Activated naive CD8-positive, alpha-beta T cell treated with anti-CD3 and anti-CD28 coated beads, Interleukin-2, amount 50 U/mL, for 24 hours (primary cell): Measurements from ENCODE around the gene SIRT2.

ENCODE experiments used
- ATAC-seq: fragments of 150-1000 bp; cut with Tn5 transposase; one replicate; pipeline ENCODE4 v1.10.0; 2021
- DNase-seq: peaks from one replicate; pipeline ENCODE4 v3.0.0; 2021
- H3K27ac Mint-ChIP-seq: one replicate; pipeline ENCODE4 v1.8.0; 2021; ENCODE audit warnings: mild to moderate bottlenecking, mixed read lengths
- H3K27me3 Mint-ChIP-seq: one replicate; pipeline ENCODE4 v1.8.0; 2021; ENCODE audit warnings: mixed read lengths
- H3K36me3 Mint-ChIP-seq: one replicate; pipeline ENCODE4 v1.8.0; 2021; ENCODE audit warnings: low read depth, mixed read lengths
- H3K4me1 Mint-ChIP-seq: one replicate; pipeline ENCODE4 v1.8.0; 2021; ENCODE audit warnings: mixed read lengths
- H3K4me3 Mint-ChIP-seq: one replicate; pipeline ENCODE4 v1.8.0; 2021; ENCODE audit warnings: mild to moderate bottlenecking, moderate library complexity, mixed read lengths
- H3K9me3 Mint-ChIP-seq: one replicate; pipeline ENCODE4 v1.8.0; 2021; ENCODE audit warnings: mixed read lengths

Gene SIRT2

DNA sequence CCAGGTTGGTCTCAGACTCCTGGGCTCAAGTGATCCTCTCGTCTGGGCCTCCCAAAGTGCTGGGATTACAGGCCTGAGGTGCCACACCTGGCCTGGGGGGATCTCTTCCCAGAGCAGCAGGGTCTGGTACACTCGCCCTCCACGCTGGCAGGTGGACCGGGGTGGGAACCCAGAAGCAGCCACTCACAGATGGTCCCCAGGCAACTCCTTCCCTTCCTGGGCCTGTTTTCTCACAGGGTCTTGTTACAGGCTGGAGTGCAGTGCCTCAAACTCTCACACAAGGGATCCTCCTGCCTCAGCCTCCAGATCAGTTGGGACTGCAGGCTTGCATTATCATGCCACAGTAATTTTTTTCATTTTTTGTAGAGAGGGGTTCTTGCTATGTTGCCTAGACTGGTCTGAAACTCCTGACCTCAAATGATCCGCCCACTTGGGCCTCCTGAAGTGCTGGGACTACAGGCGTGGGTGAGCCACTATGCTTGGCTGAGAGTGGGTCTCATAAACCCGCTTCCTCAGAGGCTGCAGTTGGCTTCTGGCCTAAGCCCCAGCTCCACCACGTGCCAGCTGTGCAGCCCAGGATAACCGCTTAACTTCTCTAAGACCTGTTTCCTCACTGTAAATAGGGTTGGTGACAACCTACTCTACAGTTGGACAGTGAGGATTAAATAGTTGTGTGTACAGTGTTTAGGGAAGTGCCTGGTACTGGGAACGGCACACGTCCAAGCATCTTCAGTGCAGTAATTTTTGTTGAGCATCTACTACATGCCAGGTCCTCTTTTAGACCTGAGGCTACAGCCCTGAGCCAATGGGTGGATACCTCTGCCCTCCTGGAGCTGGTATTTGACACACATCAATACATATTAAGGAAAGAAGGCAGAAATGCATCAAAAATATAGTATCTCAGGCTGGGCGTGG is 13.4 kb upstream of the SIRT2 start:
- H3K9me3 Mint-ChIP-seq = no peaks in the 10 kb centered on the region
- ATAC-seq = peak; percentile 47
- H3K27me3 Mint-ChIP-seq = no peaks in the 10 kb centered on the region
- peaks cover 12% of the 10 kb centered on the region for H3K4me1 Mint-ChIP-seq
- H3K27ac Mint-ChIP-seq = peak overlapping the region; percentile 33
- H3K36me3 Mint-ChIP-seq = peaks cover 2% of the 10 kb centered on the region
- no peak for DNase-seq
- H3K4me3 Mint-ChIP-seq = no peak overlapping the region

DNA sequence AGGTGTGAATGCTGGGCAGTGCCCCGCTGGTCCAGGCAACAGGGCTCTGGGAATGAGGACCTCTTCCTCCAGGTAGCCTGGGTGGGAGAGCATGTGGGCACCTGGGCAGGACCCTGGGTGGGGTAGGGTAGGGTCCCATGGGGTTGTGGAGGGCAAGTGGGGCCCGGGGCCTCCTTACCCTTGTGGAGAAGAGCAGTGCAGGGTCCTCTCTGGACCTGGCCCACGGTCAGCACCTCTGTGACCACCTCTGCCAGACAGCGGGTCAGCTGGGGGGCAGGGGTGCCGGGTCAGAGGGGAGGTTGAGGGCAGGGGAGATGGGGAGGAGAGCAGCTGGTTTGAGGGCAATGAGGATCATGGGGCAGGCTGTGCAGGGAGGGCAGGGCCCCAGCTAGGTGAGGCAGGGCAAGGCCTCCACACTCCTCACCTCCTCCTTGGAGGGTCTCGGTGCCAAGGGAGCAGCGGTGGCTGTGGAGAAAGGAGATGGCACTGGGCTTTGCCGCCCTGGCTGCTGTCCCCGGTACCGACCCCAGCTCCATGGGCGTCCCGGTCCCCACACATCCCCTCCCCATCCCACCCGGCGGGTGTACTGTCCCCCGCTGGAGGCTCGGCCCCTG is 12.1 kb upstream of the SIRT2 start:
- Mint-ChIP-seq H3K9me3 (no peaks in the 10 kb centered on the region), H3K27me3 (no peaks in the 10 kb centered on the region), H3K4me3 (no peak overlapping the region), H3K36me3 (peaks cover 9% of the 10 kb centered on the region), H3K27ac (no peak overlapping the region), H3K4me1 (peaks cover 14% of the 10 kb centered on the region)
- DNase-seq (no peak), ATAC-seq (no peak)

DNA sequence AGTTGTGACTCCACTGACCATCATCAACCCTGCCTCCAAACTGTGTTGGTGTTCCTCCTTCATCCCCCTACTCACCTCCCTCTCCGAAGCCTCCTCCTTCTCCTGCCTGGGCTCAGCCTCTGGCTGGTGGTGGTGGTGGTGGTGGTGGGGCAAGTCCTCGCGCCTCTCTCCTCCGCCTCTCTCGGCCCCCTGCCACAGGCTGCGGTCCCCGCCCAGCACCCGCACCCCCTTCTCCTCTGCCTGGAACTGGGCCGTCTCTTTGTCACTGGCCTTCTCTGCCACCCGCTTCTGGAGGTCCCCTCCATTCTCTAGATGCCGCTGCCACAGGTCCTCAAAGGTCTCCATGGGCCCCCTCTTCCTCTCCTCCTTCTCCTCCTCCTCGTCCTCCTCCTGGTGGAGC is 11.1 kb upstream of the SIRT2 start:
- no peak overlapping the region for H3K27ac Mint-ChIP-seq
- DNase-seq = no peak
- H3K27me3 Mint-ChIP-seq = no peaks in the 10 kb centered on the region
- H3K36me3 Mint-ChIP-seq = peaks cover 12% of the 10 kb centered on the region
- no peak overlapping the region for H3K4me3 Mint-ChIP-seq
- no peak for ATAC-seq
- H3K4me1 Mint-ChIP-seq = peaks cover 14% of the 10 kb centered on the region
- H3K9me3 Mint-ChIP-seq = no peaks in the 10 kb centered on the region

GRCh38 chr19:38908911-38909310 is 9.5 kb upstream of the SIRT2 start:
- Mint-ChIP-seq H3K9me3 (no peaks in the 10 kb centered on the region), H3K36me3 (peaks cover 23% of the 10 kb centered on the region), H3K4me1 (peaks cover 21% of the 10 kb centered on the region), H3K4me3 (no peak overlapping the region), H3K27me3 (no peaks in the 10 kb centered on the region), H3K27ac (no peak overlapping the region)
- DNase-seq = no peak
- ATAC-seq = no peak

DNA sequence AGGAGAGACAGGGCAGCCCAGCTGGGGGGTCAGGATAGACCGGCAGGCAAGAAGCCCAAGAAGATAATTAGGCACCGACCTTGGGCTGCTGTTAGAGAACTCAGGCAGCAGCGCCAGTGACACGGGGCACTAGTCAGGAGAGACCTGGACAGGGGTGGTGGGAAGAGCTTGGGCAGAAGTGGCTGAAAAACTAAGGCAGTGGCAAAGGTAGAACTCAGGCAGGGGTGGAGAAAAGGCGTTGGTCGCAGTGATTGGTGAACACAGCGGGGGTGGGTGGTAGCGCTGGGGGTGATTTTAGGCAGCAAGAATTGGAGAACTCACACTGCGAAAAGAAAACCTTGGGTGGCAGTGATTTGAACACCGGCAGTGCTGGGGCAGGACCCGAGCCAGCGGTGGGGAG is 8.3 kb upstream of the SIRT2 start:
- Mint-ChIP-seq H3K36me3 (peaks cover 26% of the 10 kb centered on the region), H3K9me3 (no peaks in the 10 kb centered on the region), H3K27ac (no peak overlapping the region), H3K4me3 (no peak overlapping the region), H3K27me3 (no peaks in the 10 kb centered on the region), H3K4me1 (peaks cover 17% of the 10 kb centered on the region)
- ATAC-seq (no peak), DNase-seq (no peak)

DNA sequence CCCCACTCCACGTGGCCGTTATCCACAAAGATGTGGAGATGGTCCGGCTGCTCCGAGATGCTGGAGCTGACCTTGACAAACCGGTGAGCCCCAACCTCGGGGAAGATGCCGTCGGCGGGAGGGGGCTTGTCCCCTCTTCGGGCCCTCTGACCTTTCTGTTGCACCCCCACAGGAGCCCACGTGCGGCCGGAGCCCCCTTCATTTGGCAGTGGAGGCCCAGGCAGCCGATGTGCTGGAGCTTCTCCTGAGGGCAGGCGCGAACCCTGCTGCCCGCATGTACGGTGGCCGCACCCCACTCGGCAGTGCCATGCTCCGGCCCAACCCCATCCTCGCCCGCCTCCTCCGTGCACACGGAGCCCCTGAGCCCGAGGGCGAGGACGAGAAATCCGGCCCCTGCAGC is 7.8 kb upstream of the SIRT2 start:
- Mint-ChIP-seq H3K4me1 (peaks cover 15% of the 10 kb centered on the region), H3K27ac (no peak overlapping the region), H3K9me3 (no peaks in the 10 kb centered on the region), H3K36me3 (peaks cover 27% of the 10 kb centered on the region), H3K4me3 (no peak overlapping the region), H3K27me3 (no peaks in the 10 kb centered on the region)
- DNase-seq (no peak), ATAC-seq (no peak)

DNA sequence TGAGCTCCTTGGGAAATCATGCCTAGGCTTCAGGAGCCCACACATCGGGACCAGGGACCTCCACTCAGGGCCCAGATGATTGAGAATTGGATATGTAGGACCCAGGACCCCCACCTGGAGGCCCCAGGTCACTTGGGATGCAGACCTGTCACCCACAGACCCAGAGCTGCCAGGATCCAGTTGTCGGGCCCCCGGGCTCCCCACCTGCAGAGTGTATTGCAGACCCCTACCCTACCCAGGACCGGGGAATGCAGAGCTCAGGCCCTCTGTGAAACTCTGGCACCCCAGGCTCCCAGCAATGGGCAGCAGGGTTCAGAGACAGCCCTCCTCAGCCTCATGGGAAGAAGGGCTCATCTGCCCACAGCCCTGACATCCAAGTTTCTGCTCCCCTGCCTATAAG is 6.2 kb upstream of the SIRT2 start:
- Mint-ChIP-seq H3K4me3 (no peak overlapping the region), H3K36me3 (peaks cover 34% of the 10 kb centered on the region), H3K9me3 (peaks cover 4% of the 10 kb centered on the region), H3K27ac (no peak overlapping the region), H3K4me1 (peaks cover 29% of the 10 kb centered on the region), H3K27me3 (no peaks in the 10 kb centered on the region)
- no peak for ATAC-seq
- DNase-seq = no peak

DNA sequence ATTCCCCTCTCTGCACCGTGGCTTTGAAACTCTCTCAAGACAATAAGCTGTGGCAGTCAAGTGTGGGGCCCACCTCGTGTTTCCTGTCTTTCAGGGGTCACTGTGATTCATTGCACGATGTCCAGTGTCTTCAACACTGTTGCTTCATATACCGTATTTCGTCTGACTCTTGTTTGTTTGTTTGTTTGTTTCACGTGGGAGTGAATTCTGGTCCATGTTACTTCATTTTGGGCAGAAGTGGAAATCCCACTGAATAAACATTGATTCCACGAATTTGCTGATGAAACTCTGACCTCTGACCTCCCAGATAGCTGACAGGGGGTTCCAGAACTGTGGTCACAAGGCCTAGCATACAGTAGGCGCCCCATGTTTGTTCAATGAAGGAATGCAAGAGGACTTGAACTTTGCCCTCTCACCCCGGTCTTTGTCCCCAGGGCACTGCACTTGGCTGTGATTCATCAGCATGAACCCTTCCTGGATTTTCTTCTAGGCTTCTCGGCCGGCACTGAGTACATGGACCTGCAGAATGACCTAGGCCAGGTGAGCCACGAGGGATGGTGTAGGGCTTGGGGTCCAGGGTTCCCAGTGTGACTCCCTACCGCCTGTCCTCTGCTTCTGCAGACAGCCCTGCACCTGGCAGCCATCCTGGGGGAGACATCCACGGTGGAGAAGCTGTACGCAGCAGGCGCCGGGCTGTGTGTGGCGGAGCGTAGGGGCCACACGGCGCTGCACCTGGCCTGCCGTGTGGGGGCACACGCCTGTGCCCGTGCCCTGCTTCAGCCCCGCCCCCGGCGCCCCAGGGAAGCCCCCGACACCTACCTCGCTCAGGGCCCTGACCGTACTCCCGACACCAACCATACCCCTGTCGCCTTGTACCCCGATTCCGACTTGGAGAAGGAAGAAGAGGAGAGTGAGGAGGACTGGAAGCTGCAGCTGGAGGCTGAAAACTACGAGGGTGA is 5.4 kb upstream of the SIRT2 start:
- Mint-ChIP-seq H3K4me3 (peak overlapping the region; percentile 4), H3K27ac (no peak overlapping the region), H3K9me3 (peaks cover 4% of the 10 kb centered on the region), H3K36me3 (peaks cover 38% of the 10 kb centered on the region), H3K4me1 (peaks cover 33% of the 10 kb centered on the region), H3K27me3 (no peaks in the 10 kb centered on the region)
- no peak for DNase-seq
- ATAC-seq = no peak

DNA sequence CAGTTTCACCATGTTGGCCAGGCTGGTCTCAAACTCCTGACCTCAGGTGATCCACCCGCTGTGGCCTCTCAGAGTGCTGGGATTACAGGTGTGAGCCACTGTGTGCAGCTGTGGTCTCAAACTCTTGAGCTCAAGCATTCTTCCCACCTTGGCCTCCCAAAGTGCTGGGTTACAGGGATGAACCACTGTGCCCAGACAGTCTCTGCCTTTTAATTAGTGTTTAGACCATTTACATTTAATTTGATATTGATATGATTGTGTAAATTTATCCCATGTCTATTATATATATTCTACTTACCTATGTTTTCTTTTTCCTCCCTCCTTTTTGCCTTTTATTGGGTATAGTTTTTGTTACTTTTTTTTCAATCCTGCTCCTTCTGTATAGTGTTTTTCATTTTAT is 2.3 kb upstream of the SIRT2 start:
- Mint-ChIP-seq H3K27me3 (no peaks in the 10 kb centered on the region), H3K9me3 (peaks cover 4% of the 10 kb centered on the region), H3K4me3 (peak overlapping the region; percentile 98), H3K36me3 (peaks cover 30% of the 10 kb centered on the region), H3K27ac (peak overlapping the region; percentile 22), H3K4me1 (peaks cover 49% of the 10 kb centered on the region)
- DNase-seq (no peak), ATAC-seq (no peak)

DNA sequence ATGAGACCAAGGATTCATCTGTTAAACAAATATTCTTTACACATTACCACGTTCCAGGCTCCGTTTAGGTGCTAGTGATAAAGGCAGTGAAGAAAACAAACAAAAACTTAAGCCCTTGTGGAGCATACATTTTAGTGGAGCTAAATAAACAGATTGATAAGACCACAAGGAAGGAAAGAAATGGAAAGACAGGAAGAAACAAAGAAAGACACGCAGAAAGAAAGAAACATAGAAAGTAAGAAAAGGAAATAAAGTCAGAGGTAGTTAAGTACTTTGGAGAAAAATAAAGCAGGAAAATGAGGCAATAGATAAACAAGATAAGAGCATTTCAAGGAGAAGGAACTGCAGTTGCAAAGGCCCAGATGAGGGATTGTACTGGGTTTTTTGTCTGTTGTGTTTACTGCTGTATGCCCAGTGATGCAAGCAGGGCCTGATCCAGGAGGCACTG is 1.3 kb upstream of the SIRT2 start:
- H3K4me3 Mint-ChIP-seq = peak overlapping the region; percentile 98
- peaks cover 26% of the 10 kb centered on the region for H3K36me3 Mint-ChIP-seq
- DNase-seq = no peak

DNA sequence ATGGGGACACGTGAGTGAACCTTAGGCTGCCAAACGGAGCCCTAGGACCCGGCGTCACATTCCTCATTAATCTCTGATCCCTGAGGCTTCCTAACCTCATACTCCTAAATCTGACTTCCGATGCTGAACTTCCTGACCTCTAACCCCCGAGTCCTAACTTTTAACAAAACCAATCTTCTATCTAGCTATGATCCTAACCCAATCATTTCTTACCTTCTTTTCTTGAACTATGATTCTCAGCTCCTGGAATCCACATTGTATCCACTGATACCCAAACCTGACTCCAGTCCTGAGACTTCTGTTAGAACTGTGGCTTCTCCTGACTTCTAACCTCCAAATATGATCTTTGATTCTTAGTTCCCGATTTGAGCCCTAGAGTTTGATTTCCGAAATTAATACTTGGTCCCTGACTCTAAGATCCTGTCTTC is 798 bp upstream of the SIRT2 start:
- Mint-ChIP-seq H3K36me3 (peaks cover 23% of the 10 kb centered on the region), H3K27me3 (no peaks in the 10 kb centered on the region), H3K27ac (peak overlapping the region; percentile 93), H3K4me3 (peak overlapping the region; percentile 98), H3K4me1 (peaks cover 49% of the 10 kb centered on the region), H3K9me3 (peaks cover 4% of the 10 kb centered on the region)
- no peak for ATAC-seq
- DNase-seq = no peak

More for the DNA sequence above, 1.3 kb upstream of the SIRT2 start:
- Mint-ChIP-seq H3K4me1 (peaks cover 49% of the 10 kb centered on the region), H3K9me3 (peaks cover 4% of the 10 kb centered on the region), H3K27ac (peak overlapping the region; percentile 93), H3K27me3 (no peaks in the 10 kb centered on the region)
- ATAC-seq = no peak

DNA sequence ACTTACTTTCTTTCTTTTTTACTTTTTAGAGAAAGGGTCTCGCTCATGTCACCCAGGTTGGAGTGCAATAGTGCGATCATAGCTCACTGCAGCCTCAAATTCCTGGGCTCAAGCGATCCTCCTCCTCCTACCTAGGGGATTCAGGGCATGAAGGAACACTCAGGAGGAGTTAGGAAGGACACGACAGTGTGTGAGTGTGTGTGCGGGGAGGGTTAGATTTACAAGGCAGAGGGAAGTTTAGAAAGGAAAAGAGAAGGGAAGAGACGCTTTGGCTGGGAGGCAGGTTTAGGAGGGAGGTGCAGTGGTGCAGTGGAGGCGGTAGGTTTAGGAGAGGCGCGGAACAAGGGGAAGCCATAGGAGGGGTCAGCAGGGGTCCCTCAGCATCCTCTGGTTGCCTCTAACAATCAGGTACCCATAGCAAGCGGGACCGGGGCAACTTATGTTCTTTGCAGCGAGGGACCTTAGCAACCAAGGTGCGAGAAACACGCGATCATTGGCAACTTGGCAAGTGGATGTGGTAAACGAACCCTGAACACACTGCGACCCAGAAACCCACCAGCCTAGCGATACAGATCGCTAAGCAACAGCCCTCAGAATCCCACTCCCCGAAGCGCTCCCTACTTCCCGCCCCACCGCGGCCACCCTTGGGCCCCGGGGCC is 501 bp downstream of the SIRT2 start:
- no peaks in the 10 kb centered on the region for H3K27me3 Mint-ChIP-seq
- DNase-seq = no peak
- ATAC-seq = no peak
- H3K4me3 Mint-ChIP-seq = peak overlapping the region; percentile 98
- peaks cover 4% of the 10 kb centered on the region for H3K9me3 Mint-ChIP-seq
- peaks cover 15% of the 10 kb centered on the region for H3K36me3 Mint-ChIP-seq
- H3K27ac Mint-ChIP-seq = peak overlapping the region; percentile 93
- peaks cover 42% of the 10 kb centered on the region for H3K4me1 Mint-ChIP-seq

GRCh38 chr19:38894968-38895367 is 4.5 kb downstream of the SIRT2 start:
- no peak for ATAC-seq
- H3K27me3 Mint-ChIP-seq = no peaks in the 10 kb centered on the region

DNA sequence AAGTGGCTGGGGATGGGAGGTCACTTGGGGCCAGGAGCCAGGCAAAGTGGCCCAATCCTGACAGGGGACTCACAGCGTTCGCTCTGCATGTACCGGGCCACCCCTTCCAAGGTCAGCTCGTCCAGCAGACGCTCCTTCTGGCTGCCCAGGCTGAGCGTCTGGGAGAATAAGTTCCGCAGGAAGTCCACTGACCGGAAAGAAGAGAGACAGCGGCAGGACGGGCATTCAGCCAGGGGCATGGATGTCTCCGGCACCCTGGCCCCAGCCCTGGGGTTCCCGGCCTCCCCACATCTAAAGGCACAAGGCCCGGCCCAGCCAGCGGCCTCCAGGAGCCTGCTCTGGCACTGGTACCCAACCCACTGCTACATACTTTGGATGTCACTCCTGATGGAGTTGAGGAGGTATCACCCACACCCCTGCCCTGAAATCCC is 6.1 kb downstream of the SIRT2 start:
- no peaks in the 10 kb centered on the region for H3K27me3 Mint-ChIP-seq
- no peak overlapping the region for H3K4me3 Mint-ChIP-seq
- peaks cover 5% of the 10 kb centered on the region for H3K36me3 Mint-ChIP-seq
- no peaks in the 10 kb centered on the region for H3K9me3 Mint-ChIP-seq
- H3K27ac Mint-ChIP-seq = no peak overlapping the region
- ATAC-seq (no peak), DNase-seq (no peak)
- H3K4me1 Mint-ChIP-seq = peaks cover 9% of the 10 kb centered on the region

More at GRCh38 chr19:38894968-38895367, 4.5 kb downstream of the SIRT2 start:
- Mint-ChIP-seq H3K4me3 (no peak overlapping the region), H3K9me3 (no peaks in the 10 kb centered on the region), H3K4me1 (peaks cover 19% of the 10 kb centered on the region), H3K27ac (no peak overlapping the region), H3K36me3 (peaks cover 3% of the 10 kb centered on the region)
- no peak for DNase-seq
